ENCODE data around the gene ZDHHC3.

ZDHHC3 gene

GRCh38 chr3:44929782-44930181 is 46.2 kb downstream of the ZDHHC3 start:
- no peak overlapping the region for H3K27ac ChIP-seq (replicated peaks)
- no peaks in the 10 kb centered on the region for H3K27me3 ChIP-seq (ENCODE audit: insufficient read depth, poor library complexity, severe bottlenecking)
- TF ChIP-seq SPI1 (IDR thresholded peaks at IDR 0.05; ENCODE audit: borderline replicate concordance, low read depth): no peak
- no peak for TF ChIP-seq REST (IDR thresholded peaks at IDR 0.05; ENCODE audit: insufficient replicate concordance, low read depth)
- no peak for TF ChIP-seq POLR2AphosphoS5 (IDR thresholded peaks at IDR 0.05; ENCODE audit: low read depth)
- TF ChIP-seq CTCF (IDR thresholded peaks at IDR 0.05; ENCODE audit: insufficient read depth, low read length): no peak
- no peak for TF ChIP-seq GABPA (IDR thresholded peaks at IDR 0.05; ENCODE audit: low read depth)
- H3K4me3 ChIP-seq (replicated peaks; ENCODE audit: insufficient read depth, low read length): no peak overlapping the region
- no peak for DNase-seq (ENCODE audit: low read depth in 1 of 2, low spot score in 1 of 2)

GRCh38 chr3:44927371-44927770 is 48.6 kb downstream of the ZDHHC3 start:
- Histone ChIP-seq H3K27me3 (ENCODE audit: insufficient read depth, poor library complexity, severe bottlenecking) (no peaks in the 10 kb centered on the region), H3K4me3 (replicated peaks; ENCODE audit: insufficient read depth, low read length) (no peak overlapping the region), H3K27ac (replicated peaks) (no peak overlapping the region)
- TF ChIP-seq CTCF (IDR thresholded peaks at IDR 0.05; ENCODE audit: insufficient read depth, low read length) (no peak), REST (IDR thresholded peaks at IDR 0.05; ENCODE audit: insufficient replicate concordance, low read depth) (no peak), POLR2AphosphoS5 (IDR thresholded peaks at IDR 0.05; ENCODE audit: low read depth) (no peak), GABPA (IDR thresholded peaks at IDR 0.05; ENCODE audit: low read depth) (no peak), SPI1 (IDR thresholded peaks at IDR 0.05; ENCODE audit: borderline replicate concordance, low read depth) (no peak)
- no peak for DNase-seq (ENCODE audit: low read depth in 1 of 2, low spot score in 1 of 2)

- DNase-seq (ENCODE audit: low read depth in 1 of 2, low spot score in 1 of 2): no peak
- no peak for TF ChIP-seq POLR2AphosphoS5 (IDR thresholded peaks at IDR 0.05; ENCODE audit: low read depth)
- TF ChIP-seq SPI1 (IDR thresholded peaks at IDR 0.05; ENCODE audit: borderline replicate concordance, low read depth): no peak
- no peak for TF ChIP-seq GABPA (IDR thresholded peaks at IDR 0.05; ENCODE audit: low read depth)
- TF ChIP-seq REST (IDR thresholded peaks at IDR 0.05; ENCODE audit: insufficient replicate concordance, low read depth): no peak
- no peak for TF ChIP-seq CTCF (IDR thresholded peaks at IDR 0.05; ENCODE audit: insufficient read depth, low read length)
- Histone ChIP-seq H3K4me3 (replicated peaks; ENCODE audit: insufficient read depth, low read length) (no peak overlapping the region), H3K27me3 (ENCODE audit: insufficient read depth, poor library complexity, severe bottlenecking) (no peaks in the 10 kb centered on the region), H3K27ac (replicated peaks) (no peak overlapping the region)
These were observed 49.1 kb downstream of the ZDHHC3 start for GRCh38 chr3:44926921-44927320.
